HepG2 (cell line): ENCODE results near the gene CSNK1E. TPM values are rescaled to one million over a fixed set of nuclear protein-coding genes. Genes with fewer than 3 reads are reported as not detected.

Experiments
- CEBPG ChIP-seq: IDR thresholded peaks from 2 replicates; pipeline ENCODE4 v1.6.1; 2016
- ELF1 ChIP-seq: sonication (generic); formaldehyde crosslinking; IDR thresholded peaks from 2 replicates; pipeline ENCODE4 v1.4.0; 2020; ENCODE audit warnings: missing genetic modification reagents
- FOXA3 ChIP-seq: IDR thresholded peaks from 2 replicates; pipeline ENCODE4 v1.6.1; 2016; ENCODE audit warnings: missing genetic modification reagents, missing compliant biosample characterization
- HDAC1 ChIP-seq: sonication (generic); formaldehyde crosslinking; IDR thresholded peaks from 2 replicates; pipeline ENCODE4 v1.5.1; 2020; ENCODE audit warnings: mild to moderate bottlenecking, missing genetic modification reagents
- KMT2B ChIP-seq: IDR thresholded peaks from 2 replicates; pipeline ENCODE4 v1.6.1; 2016; ENCODE audit warnings: missing genetic modification reagents, missing compliant biosample characterization
- MLX ChIP-seq: IDR thresholded peaks from 2 replicates; pipeline ENCODE4 v1.6.1; 2016
- PRDM4 ChIP-seq: sonication (generic); formaldehyde crosslinking; IDR thresholded peaks from 2 replicates; pipeline ENCODE4 v1.9.0; 2021; ENCODE audit warnings: missing genetic modification reagents, borderline replicate concordance
- RXRA ChIP-seq: sonication (generic); formaldehyde crosslinking; IDR thresholded peaks from 2 replicates; pipeline ENCODE4 v1.5.1; 2020; ENCODE audit warnings: missing genetic modification reagents
- SALL1 ChIP-seq: sonication (generic); formaldehyde crosslinking; IDR thresholded peaks from 2 replicates; pipeline ENCODE4 v1.8.0; 2022; ENCODE audit warnings: mild to moderate bottlenecking, missing genetic modification reagents
- SMYD3 ChIP-seq: sonication (generic); formaldehyde crosslinking; IDR thresholded peaks from 2 replicates; pipeline ENCODE4 v1.8.1; 2023; ENCODE audit warnings: mild to moderate bottlenecking, missing genetic modification reagents
- SRSF9 ChIP-seq: fragments of 200-400 bp; formaldehyde crosslinking; IDR thresholded peaks from 2 replicates; pipeline ENCODE4 v1.6.1; 2018; ENCODE audit warnings: borderline replicate concordance, mild to moderate bottlenecking, low read depth, low read length; ENCODE audit not compliant: insufficient read depth, poor library complexity, severe bottlenecking
- ZBTB7B ChIP-seq: sonication (generic); formaldehyde crosslinking; IDR thresholded peaks from 2 replicates; pipeline ENCODE4 v1.4.0; 2020; ENCODE audit warnings: missing genetic modification reagents
- ZNF431 ChIP-seq: sonication (generic); formaldehyde crosslinking; IDR thresholded peaks from 2 replicates; pipeline ENCODE4 v1.9.0; 2022; ENCODE audit warnings: missing genetic modification reagents, low read depth, mild to moderate bottlenecking, borderline replicate concordance
- ZNF672 ChIP-seq: sonication (generic); formaldehyde crosslinking; IDR thresholded peaks from 2 replicates; pipeline ENCODE4 v1.8.1; 2022; ENCODE audit warnings: missing genetic modification reagents
- ZNF674 ChIP-seq: sonication (generic); formaldehyde crosslinking; IDR thresholded peaks from 2 replicates; pipeline ENCODE4 v1.5.0; 2020; ENCODE audit warnings: low read depth, mild to moderate bottlenecking, missing genetic modification reagents
- ZNF770 ChIP-seq: sonication (generic); formaldehyde crosslinking; IDR thresholded peaks from 2 replicates; pipeline ENCODE4 v1.5.0; 2020; ENCODE audit warnings: mild to moderate bottlenecking, missing genetic modification reagents
- ZNF780A ChIP-seq: sonication (generic); formaldehyde crosslinking; IDR thresholded peaks from 2 replicates; pipeline ENCODE4 v1.8.0; 2022; ENCODE audit warnings: mild to moderate bottlenecking, missing genetic modification reagents, moderate library complexity
- polyA plus RNA-seq, 8 experiments: library from polyadenylated mRNA; depleted of rRNA in 3 of 8; stranded (reverse) in 7 of 8; unstranded in 1 of 8; fragments of >200 nt; fragmentation: Illumina TruSeq in 4 of 8; extraction: Trizol in 4 of 8; gene quantifications; 2 replicates each; pipeline versions ENCODE4 v1.2.1 to v1.2.3, GENCODE V29; 2011 to 2016; ENCODE audit warnings: low read depth in 4 of 8, missing spikeins in 1 of 8, mixed read lengths in 1 of 8; ENCODE audit not compliant: insufficient read depth in 1 of 8
- total RNA-seq, 5 experiments: library from RNA; depleted of rRNA; stranded (reverse); fragments of >200 nt; fragmentation: Illumina TruSeq; extraction: Trizol; gene quantifications; 2 replicates each; pipeline ENCODE4 v1.2.3, GENCODE V29; 2016; ENCODE audit warnings: low read depth in 1 of 5
- TF ChIP-seq, protein P1 (sequence below): sonication (generic); formaldehyde crosslinking; IDR thresholded peaks from 2 replicates; pipeline ENCODE4; 2020; ENCODE audit warnings: missing genetic modification reagents, mild to moderate bottlenecking, borderline replicate concordance
- TF ChIP-seq, protein P2 (sequence below): sonication (generic); formaldehyde crosslinking; IDR thresholded peaks from 2 replicates; pipeline ENCODE4 v1.8.0; 2022; ENCODE audit warnings: mild to moderate bottlenecking, missing genetic modification reagents

Gene CSNK1E
- total and polyA plus RNA-seq, 2 of the 13 experiments (the other 11 are each of a cell fraction or from before 2014, with no cell fraction given): 34.7 to 129 TPM

- TF ChIP-seq PRDM4 (CRISPR knock-in tag): no peak
- peak; percentile 45; the same call in 1 of the 2 replicates for TF ChIP-seq ZNF780A (CRISPR knock-in tag)
- no peak for TF ChIP-seq SRSF9
- TF ChIP-seq HDAC1 (CRISPR knock-in tag): peak; percentile 86
- peak; percentile 30; the same call in 1 of the 2 replicates for TF ChIP-seq CEBPG (CRISPR knock-in tag)
- peak; percentile 20; the same call in 1 of the 2 replicates for TF ChIP-seq ELF1 (CRISPR knock-in tag)
- peak; percentile 91 for TF ChIP-seq SALL1
- TF ChIP-seq, protein P1, sequence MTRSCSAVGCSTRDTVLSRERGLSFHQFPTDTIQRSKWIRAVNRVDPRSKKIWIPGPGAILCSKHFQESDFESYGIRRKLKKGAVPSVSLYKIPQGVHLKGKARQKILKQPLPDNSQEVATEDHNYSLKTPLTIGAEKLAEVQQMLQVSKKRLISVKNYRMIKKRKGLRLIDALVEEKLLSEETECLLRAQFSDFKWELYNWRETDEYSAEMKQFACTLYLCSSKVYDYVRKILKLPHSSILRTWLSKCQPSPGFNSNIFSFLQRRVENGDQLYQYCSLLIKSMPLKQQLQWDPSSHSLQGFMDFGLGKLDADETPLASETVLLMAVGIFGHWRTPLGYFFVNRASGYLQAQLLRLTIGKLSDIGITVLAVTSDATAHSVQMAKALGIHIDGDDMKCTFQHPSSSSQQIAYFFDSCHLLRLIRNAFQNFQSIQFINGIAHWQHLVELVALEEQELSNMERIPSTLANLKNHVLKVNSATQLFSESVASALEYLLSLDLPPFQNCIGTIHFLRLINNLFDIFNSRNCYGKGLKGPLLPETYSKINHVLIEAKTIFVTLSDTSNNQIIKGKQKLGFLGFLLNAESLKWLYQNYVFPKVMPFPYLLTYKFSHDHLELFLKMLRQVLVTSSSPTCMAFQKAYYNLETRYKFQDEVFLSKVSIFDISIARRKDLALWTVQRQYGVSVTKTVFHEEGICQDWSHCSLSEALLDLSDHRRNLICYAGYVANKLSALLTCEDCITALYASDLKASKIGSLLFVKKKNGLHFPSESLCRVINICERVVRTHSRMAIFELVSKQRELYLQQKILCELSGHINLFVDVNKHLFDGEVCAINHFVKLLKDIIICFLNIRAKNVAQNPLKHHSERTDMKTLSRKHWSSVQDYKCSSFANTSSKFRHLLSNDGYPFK (CRISPR knock-in tag): 0 out of 2 replicates have a peak, but pooled peaks have one; percentile 23
- TF ChIP-seq MLX (CRISPR knock-in tag): peak; percentile 54; the same call in 1 of the 2 replicates
- TF ChIP-seq KMT2B: peak; percentile 26; the same call in 1 of the 2 replicates
- no peak for TF ChIP-seq ZNF674 (CRISPR knock-in tag)
- peak; percentile 75 for TF ChIP-seq FOXA3 (CRISPR knock-in tag)
- TF ChIP-seq SMYD3: 0 out of 2 replicates have a peak, but pooled peaks have one; percentile 34
- TF ChIP-seq, protein P2, sequence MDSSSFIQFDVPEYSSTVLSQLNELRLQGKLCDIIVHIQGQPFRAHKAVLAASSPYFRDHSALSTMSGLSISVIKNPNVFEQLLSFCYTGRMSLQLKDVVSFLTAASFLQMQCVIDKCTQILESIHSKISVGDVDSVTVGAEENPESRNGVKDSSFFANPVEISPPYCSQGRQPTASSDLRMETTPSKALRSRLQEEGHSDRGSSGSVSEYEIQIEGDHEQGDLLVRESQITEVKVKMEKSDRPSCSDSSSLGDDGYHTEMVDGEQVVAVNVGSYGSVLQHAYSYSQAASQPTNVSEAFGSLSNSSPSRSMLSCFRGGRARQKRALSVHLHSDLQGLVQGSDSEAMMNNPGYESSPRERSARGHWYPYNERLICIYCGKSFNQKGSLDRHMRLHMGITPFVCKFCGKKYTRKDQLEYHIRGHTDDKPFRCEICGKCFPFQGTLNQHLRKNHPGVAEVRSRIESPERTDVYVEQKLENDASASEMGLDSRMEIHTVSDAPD (CRISPR knock-in tag): peak; percentile 71; the same call in 1 of the 2 replicates
- TF ChIP-seq ZNF770 (CRISPR knock-in tag): peak; percentile 69
- 0 out of 2 replicates have a peak, but pooled peaks have one; percentile 57 for TF ChIP-seq ZNF672 (CRISPR knock-in tag)
- TF ChIP-seq ZBTB7B (CRISPR knock-in tag): peak; percentile 81; the same call in 1 of the 2 replicates
- TF ChIP-seq RXRA (CRISPR knock-in tag): peak; percentile 94
- no peak for TF ChIP-seq ZNF431 (CRISPR knock-in tag)
Measured at GRCh38 chr22:38309614-38310517, 7.4 kb downstream of the CSNK1E start (continued).
